ENCODE measurements around the gene GSE1.

The GSE1 gene

GRCh38 chr16:85636234-85636812 is 23.2 kb downstream of the GSE1 start:
- DNase-seq = no peak

GRCh38 chr16:85637061-85637807 is 24.1 kb downstream of the GSE1 start:
- DNase-seq = no peak

DNA sequence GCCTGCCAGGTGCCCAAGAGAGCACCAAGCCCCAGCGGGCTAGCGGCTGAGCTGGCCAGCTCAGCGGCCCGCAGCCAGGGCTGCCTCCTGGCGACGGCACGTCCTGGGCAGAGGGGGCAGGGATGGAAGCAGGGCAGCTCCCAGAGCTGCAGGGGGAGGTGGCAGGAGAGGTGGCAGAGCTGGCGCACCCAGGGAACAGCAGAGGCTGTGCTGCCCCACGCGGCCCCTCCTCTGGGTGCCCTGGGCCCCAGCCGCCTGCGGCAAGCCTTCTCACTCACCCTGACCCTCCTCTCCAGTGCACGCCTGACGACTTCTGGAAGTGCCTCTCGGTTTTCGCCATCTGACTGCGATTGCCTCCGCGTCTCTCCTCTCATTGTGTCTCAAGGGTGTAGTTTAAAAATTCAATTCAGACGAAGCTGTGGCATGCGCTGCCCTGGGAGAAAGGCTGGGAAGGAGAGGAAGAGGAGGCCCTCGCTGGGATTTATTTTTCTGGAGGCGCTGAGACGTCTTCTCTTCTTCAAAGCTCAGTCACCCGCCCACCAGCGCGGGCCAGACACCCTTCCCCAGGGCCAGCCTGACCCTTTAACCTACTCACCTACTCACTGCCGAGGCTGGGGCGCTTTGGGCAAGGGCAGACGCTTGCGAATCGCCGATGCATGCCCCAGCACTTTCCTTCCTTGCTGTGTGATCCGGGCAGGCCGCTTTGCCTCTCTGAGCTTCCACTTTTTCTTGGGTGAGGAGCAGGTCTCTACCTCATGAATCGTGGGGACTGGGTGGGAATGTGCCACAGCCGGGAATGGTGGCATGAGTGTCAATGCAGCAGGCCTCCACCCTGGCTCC is 24.9 kb downstream of the GSE1 start:
- DNase-seq = no peak

DNA sequence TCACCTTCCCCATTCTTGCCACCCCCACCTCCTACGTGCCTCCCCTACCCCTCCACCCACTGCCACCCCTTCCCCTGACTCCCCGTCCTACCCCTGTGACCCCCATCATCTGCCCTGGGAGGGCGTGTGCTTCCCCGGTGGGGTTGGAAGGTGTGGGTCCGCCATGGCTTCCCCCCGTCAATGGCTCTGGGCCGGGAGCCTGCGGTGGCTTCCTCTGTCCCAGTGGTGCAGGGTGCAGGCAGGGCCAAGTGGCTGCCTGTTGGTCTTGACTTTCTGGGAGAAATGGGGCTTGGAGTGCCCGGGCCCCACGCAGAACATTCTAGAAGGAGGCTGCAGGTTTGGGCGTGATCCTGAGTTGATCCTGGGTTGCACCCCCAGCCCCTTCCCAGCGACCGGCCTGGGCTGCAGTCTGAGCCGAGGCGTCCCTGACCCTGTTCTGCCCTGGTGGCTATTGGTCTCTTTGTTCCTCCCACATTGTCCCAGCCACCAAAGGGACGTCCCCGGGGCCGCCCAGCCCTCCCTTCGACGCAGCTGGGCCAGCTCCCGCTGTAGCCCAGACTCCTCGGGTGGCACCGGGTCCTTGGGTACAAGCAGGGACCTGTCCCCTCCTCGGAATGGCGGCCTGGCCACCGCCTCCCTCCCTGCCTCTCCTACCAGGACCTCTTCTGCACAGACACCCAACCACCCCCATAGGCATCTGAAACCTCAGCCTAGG is 25.7 kb downstream of the GSE1 start:
- no peak for DNase-seq

DNA sequence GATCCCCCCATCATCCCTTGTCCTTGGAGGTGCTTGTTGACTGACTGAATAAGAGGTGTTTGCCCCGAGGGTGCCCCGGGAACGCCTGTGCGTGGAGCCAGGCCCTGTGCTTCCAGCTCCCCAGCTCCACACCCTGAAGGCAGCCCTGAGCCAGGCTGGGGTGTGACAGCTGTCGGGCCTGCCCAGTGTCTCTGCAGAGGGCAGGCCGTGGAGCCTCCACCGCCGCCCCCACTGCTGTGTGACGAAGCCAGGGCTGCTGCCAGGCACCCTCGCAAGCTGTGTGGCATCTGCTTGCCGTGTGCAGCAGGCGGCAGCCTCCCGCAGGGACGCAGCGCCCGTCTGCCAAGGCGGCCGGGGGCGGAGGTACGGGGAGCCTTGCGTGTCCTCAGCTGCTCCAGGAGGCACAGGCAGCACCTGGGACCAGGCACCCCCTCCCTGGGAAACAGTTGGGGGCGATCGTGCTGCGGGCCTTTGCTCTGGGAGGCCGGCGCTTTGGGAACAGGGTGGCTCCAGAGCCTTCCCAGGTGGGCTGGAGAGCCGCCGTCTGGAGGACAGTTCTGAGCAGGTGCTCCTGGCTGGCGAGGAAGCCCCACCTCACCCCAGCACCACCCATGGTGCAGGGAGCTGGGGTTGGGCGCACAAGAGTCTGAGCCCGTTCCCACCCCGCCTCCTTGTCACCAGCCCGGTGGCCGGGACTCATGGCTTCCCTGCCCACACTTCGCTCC is 26.6 kb downstream of the GSE1 start:
- DNase-seq = no peak

DNA sequence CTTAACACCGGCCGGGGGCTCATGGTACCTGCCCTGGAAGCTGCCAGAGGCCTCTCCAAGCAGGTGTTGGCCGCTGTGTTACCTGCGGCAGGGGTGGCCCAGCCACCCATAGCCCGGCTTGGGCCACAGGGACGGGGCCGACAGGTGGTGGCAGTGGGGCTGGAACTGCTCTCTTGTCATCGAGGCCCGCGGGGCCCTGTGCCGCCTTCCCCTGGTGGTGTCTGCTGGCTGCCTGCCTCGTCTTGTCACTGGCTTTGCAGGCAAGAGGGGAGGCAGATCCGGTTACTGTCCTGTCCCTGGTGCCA is 27.1 kb downstream of the GSE1 start:
- DNase-seq = no peak

- DNase-seq = no peak
Observed at GRCh38 chr16:85640585-85640984, 27.5 kb downstream of the GSE1 start.

GRCh38 chr16:85641305-85641704 is 28.2 kb downstream of the GSE1 start:
- no peak for DNase-seq

DNA sequence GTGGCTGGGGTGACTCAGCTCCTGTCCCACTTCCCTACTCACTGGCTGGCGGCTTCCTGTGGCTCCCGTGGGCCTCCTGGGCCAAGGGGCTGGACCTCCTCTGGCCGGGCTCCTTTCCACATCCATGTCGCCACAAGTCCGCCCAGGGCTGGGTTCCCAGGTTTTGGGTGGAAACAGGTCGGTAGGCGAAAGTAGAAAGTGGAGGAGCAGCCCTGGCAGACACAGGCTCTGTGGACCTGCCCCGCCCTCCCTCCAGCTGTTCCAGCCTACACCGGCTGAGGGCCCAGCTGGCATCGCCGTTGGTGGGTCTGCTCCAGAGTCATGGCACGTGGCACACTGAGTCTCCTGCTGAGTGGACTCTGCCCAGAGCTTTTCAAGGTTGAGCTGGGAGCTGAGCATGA is 28.7 kb downstream of the GSE1 start:
- no peak for DNase-seq

GRCh38 chr16:85642762-85643358 is 29.7 kb downstream of the GSE1 start:
- no peak for DNase-seq

DNA sequence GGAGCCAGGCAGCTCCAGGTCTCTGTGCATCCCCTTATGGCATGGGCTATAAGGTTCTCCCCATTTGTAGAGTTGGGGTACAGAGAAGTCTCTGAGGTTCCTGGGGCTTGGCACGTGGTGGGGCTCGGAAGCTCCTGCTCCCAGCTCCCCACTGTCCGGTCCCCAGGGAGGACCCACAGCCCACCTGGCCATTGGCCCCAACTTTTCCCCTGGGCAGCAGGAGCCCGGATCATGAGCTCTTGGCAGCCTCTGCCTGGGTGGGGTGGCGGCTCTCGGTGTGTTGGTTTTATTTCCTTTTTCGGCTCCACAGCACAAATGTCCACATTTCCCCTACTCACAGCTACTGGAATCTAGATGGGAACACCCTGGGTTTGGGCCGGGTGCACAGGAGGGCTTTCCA is 30.5 kb downstream of the GSE1 start:
- no peak for DNase-seq

- no peak for DNase-seq
Observed at GRCh38 chr16:85644093-85644712, 31.1 kb downstream of the GSE1 start.

GRCh38 chr16:85645021-85645589 is 32.0 kb downstream of the GSE1 start:
- DNase-seq = no peak

GRCh38 chr16:85646358-85646907 is 33.3 kb downstream of the GSE1 start:
- no peak for DNase-seq

GRCh38 chr16:85646976-85647375 is 33.9 kb downstream of the GSE1 start:
- DNase-seq = no peak

DNA sequence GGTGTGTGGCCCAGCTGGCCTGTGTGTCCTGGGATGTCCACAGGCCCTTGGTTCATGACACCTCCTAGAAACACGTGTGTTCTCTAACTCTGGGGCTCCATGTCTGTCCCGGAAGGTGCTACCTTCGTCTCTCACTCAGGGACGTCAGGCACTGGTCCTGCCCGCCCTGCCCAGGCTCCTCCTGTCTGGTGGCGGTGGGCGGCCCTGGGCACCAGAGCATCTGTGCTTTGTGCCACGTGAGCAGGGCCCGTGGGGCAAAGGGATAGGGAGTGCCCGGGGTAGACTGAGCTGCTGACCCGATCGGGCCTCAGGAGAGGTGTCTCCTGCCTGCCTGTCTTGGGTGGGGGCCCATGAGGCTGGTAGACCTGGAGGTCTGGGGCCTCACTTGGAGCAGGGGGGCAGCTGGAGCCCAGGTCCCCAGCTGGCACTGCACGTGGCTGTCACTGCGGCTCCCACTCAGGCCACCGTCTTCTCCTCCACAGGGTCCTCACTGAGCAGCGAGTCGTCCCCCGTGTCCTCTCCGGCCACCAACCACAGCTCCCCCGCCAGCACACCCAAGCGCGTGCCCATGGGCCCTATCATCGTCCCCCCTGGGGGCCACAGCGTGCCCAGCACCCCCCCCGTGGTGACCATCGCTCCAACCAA is 35.1 kb downstream of the GSE1 start:
- DNase-seq = no peak

- no peak for DNase-seq
Observed at GRCh38 chr16:85648805-85649204, 35.7 kb downstream of the GSE1 start.

DNA sequence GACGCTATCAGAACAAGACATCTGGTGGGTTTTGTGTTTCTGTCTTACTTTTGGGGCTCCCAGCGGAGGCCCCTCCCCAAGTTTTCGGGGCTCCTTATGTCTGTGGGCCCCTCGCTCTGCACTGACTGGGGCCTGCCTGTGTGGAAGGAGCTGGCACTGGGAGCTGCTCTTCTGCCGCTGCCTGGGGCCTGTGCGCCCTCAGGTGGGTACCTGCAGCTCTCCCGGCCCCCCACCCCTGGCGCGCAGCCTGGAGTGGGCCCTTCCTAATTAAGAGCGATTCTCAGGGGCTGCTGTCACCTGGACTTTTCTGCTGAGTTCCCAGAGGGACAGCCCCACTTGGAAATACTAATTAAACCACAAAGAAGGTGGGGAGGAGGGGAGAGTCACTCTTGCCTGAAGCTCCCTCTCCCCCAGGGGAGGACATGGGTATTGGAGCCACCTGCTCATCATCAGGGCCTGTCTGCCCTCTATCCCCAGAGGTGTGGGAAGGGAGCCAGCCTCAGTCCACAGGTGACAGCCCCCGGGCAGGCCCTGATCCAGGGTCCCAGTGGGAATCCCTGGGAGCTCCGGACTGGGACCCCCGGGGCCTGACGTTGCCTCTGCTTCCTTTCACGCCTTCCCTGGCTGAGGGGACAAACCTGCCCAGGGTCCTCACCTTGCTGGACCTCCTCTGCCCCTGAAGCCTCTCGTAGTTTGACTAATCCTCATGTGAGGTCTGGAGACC is 36.5 kb downstream of the GSE1 start:
- no peak for DNase-seq

- DNase-seq = no peak
Observed at GRCh38 chr16:85650135-85650843, 37.2 kb downstream of the GSE1 start.

All from CD4-positive, alpha-beta T cell treated with Interleukin-12 subunit alpha and Interleukin-12 subunit beta, for 1 hour (primary cell).